Loucy (cell line): ENCODE results near the gene RIMKLB.

ENCODE experiments used
- H2AFZ ChIP-seq: fragments of 200-600 bp; sonication (generic); 2 replicates; pipeline ENCODE4 v1.6.0; 2016; ENCODE audit warnings: antibody characterized with exemption, mild to moderate bottlenecking, low read length, moderate library complexity
- H3F3A ChIP-seq: fragments of 200-600 bp; 2 replicates; pipeline ENCODE4 v1.6.0; 2016; ENCODE audit warnings: antibody characterized with exemption, low read depth, mild to moderate bottlenecking
- H3K27me3 ChIP-seq: fragments of 200-600 bp; sonication (generic); 2 replicates; pipeline ENCODE4 v1.6.1; 2014; ENCODE audit warnings: low read length, mild to moderate bottlenecking; ENCODE audit not compliant: insufficient read depth, poor library complexity, severe bottlenecking
- H3K36me3 ChIP-seq: fragments of 200-600 bp; sonication (generic); 2 replicates; pipeline ENCODE4 v1.6.1; 2016; ENCODE audit warnings: low read length; ENCODE audit not compliant: insufficient read depth
- H3K4me1 ChIP-seq: fragments of 200-600 bp; sonication (generic); 2 replicates; pipeline ENCODE4 v1.5.1; 2014; ENCODE audit warnings: low read length, mild to moderate bottlenecking; ENCODE audit not compliant: insufficient read depth, poor library complexity, severe bottlenecking
- H3K4me2 ChIP-seq: fragments of 200-600 bp; sonication (generic); 2 replicates; pipeline ENCODE4 v1.6.0; 2014; ENCODE audit warnings: antibody characterized with exemption, low read length, low read depth, mild to moderate bottlenecking; ENCODE audit not compliant: poor library complexity, severe bottlenecking
- H3K4me3 ChIP-seq: fragments of 200-600 bp; sonication (generic); 2 replicates; pipeline ENCODE4 v1.5.1; 2014; ENCODE audit warnings: low read length, mild to moderate bottlenecking, mixed read lengths; ENCODE audit not compliant: poor library complexity, severe bottlenecking
- H3K79me2 ChIP-seq: fragments of 200-600 bp; sonication (generic); 2 replicates; pipeline ENCODE4 v1.6.1; 2014; ENCODE audit warnings: low read length; ENCODE audit not compliant: insufficient read depth
- H3K9ac ChIP-seq: fragments of 200-600 bp; sonication (generic); 2 replicates; pipeline ENCODE4 v1.6.0; 2014; ENCODE audit warnings: mild to moderate bottlenecking, low read depth, low read length, moderate library complexity; ENCODE audit not compliant: poor library complexity, severe bottlenecking
- H3K9me2 ChIP-seq: fragments of 200-600 bp; sonication (generic); replicated peaks from 2 replicates; pipeline ENCODE4 v1.6.1; 2016; ENCODE audit warnings: low read depth, low read length, mixed read lengths
- H3K9me3 ChIP-seq: fragments of 200-600 bp; sonication (generic); 2 replicates; pipeline ENCODE4 v1.6.1; 2014; ENCODE audit warnings: mild to moderate bottlenecking, antibody characterized with exemption, low read length, low read depth; ENCODE audit not compliant: insufficient read depth
- H4K20me1 ChIP-seq: fragments of 200-600 bp; sonication (generic); 2 replicates; pipeline ENCODE4 v1.6.0; 2014; ENCODE audit warnings: antibody characterized with exemption, low read length, mild to moderate bottlenecking; ENCODE audit not compliant: insufficient read depth, poor library complexity, severe bottlenecking
- EZH2phosphoT487 ChIP-seq: fragments of 200-600 bp; IDR thresholded peaks from 2 replicates; pipeline ENCODE4 v1.6.1; 2018; ENCODE audit warnings: antibody characterized with exemption, mild to moderate bottlenecking, moderate library complexity, borderline replicate concordance
- TF ChIP-seq, protein P1 (sequence below): fragments of 200-600 bp; sonication (generic); conservative IDR thresholded peaks from 2 replicates; pipeline ENCODE4 v1.5.1; 2014; ENCODE audit warnings: mild to moderate bottlenecking, antibody characterized with exemption, low read length

The RIMKLB gene

DNA sequence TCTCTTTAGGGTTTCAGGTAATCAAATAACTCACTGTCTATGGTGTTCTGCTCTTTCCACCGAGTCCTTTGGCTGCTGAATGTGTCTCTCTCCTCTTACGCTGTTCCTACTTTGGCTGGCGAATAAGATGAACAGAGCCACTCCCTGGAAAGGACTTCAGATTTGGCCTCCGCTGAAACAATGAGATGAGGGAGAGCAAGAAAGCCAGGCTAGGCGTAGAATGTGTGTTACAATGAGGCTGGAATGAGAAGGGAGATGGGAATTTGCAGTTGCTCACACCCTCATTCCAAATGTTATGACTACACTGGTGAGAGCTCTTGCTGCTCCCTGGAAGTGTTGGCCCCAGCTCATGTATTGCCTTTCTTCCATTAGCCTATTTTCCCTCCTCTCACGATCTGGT, 35.2 kb upstream of the RIMKLB start, which contains the start of gene MFAP5:
Gene MFAP5, minus strand, starts transcription at position 234 of the 400 bp plus-strand sequence. CDS start 722 bp downstream, outside the sequence.
- H4K20me1 ChIP-seq = no peaks in the 10 kb centered on the region
- H3F3A ChIP-seq = no peaks in the 10 kb centered on the region
- no peaks in the 10 kb centered on the region for H3K27me3 ChIP-seq
- no peak within 1 kb of the TSS for H3K9ac ChIP-seq
- H3K36me3 ChIP-seq = no peaks in the 10 kb centered on the region
- no peak within 1 kb of the TSS for H3K4me3 ChIP-seq
- H3K4me2 ChIP-seq = no peak within 1 kb of the TSS
- H3K4me1 ChIP-seq = no peaks in the 10 kb centered on the region
- H3K9me3 ChIP-seq = no peaks in the 10 kb centered on the region
- H2AFZ ChIP-seq = no peak within 1 kb of the TSS
- no peak for TF ChIP-seq EZH2phosphoT487
- TF ChIP-seq, protein P1, sequence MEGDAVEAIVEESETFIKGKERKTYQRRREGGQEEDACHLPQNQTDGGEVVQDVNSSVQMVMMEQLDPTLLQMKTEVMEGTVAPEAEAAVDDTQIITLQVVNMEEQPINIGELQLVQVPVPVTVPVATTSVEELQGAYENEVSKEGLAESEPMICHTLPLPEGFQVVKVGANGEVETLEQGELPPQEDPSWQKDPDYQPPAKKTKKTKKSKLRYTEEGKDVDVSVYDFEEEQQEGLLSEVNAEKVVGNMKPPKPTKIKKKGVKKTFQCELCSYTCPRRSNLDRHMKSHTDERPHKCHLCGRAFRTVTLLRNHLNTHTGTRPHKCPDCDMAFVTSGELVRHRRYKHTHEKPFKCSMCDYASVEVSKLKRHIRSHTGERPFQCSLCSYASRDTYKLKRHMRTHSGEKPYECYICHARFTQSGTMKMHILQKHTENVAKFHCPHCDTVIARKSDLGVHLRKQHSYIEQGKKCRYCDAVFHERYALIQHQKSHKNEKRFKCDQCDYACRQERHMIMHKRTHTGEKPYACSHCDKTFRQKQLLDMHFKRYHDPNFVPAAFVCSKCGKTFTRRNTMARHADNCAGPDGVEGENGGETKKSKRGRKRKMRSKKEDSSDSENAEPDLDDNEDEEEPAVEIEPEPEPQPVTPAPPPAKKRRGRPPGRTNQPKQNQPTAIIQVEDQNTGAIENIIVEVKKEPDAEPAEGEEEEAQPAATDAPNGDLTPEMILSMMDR = no peak
- H3K79me2 ChIP-seq = no peaks in the 10 kb centered on the region
- no peaks in the 10 kb centered on the region for H3K9me2 ChIP-seq

DNA sequence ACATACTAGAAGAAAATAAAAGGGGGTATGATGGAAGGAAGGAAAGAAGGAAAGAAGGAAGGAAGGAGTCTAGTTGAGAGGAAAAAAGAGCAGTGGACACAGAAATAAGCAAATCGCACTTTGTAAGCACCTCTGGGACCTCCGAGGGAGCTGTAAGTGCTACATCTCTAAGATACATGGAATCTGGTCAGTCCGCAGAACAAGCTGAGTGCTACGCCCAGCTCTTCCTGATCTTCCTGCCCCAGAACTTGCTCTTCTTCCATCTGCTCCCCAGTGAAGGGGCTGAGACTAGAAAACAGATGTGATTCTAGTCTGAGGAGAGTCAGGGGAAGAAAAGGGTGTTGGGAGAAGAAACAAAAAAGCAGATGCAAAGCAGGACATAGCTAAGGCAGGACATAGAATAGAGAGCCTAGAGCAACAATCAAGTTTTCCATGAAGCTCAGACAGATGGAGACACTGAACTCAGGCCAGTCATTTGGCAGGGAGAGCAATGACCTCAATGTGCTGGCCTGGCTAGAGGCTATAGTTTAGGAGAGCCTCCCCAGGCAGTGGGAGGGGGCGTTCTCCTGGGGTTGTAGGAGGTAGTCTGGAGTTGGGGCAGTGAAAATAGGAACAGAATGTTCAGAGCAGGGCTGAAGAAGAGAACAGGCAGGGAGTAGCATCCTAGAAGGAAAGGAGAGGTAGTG, 33.4 kb upstream of the RIMKLB start:
- H3K9me3 ChIP-seq = no peaks in the 10 kb centered on the region
- no peaks in the 10 kb centered on the region for H4K20me1 ChIP-seq
- H3K4me1 ChIP-seq = no peaks in the 10 kb centered on the region
- H3K27me3 ChIP-seq = no peaks in the 10 kb centered on the region
- no peaks in the 10 kb centered on the region for H3K9me2 ChIP-seq
- H3K4me2 ChIP-seq = no peak overlapping the region
- no peak overlapping the region for H3K9ac ChIP-seq
- H3F3A ChIP-seq = no peaks in the 10 kb centered on the region
- H3K4me3 ChIP-seq = no peak overlapping the region
- no peak overlapping the region for H2AFZ ChIP-seq
- TF ChIP-seq, protein P1 = no peak
- no peak for TF ChIP-seq EZH2phosphoT487
- H3K79me2 ChIP-seq = no peaks in the 10 kb centered on the region
- no peaks in the 10 kb centered on the region for H3K36me3 ChIP-seq

DNA sequence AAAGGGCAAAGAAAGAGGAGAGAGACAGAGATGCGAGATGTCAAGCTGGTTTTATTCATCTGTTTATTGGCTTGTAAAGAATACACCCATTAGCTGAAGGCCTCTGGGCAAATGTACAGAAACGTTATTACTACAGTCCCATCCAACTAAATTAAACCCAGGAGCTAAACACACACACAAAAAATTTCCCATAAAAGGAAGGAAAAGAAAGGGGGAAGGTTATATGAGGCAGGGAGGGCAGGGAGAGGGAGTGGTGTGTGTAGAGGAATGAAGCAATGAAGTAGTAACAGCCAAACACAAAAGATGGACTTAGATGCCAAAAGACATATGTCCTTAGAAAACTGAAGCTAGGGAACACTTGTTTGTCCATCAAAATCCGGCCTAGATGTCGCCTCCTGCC, 32.0 kb upstream of the RIMKLB start:
- TF ChIP-seq EZH2phosphoT487 = no peak
- TF ChIP-seq, protein P1 = no peak

More for the DNA sequence above, 32.0 kb upstream of the RIMKLB start:
- no peaks in the 10 kb centered on the region for H3K36me3 ChIP-seq
- no peak overlapping the region for H3K9ac ChIP-seq
- H2AFZ ChIP-seq = no peak overlapping the region
- H3K9me2 ChIP-seq = no peaks in the 10 kb centered on the region
- no peaks in the 10 kb centered on the region for H4K20me1 ChIP-seq
- no peaks in the 10 kb centered on the region for H3K4me1 ChIP-seq
- H3K79me2 ChIP-seq = no peaks in the 10 kb centered on the region
- H3F3A ChIP-seq = no peaks in the 10 kb centered on the region
- no peak overlapping the region for H3K4me2 ChIP-seq
- no peak overlapping the region for H3K4me3 ChIP-seq
- no peaks in the 10 kb centered on the region for H3K27me3 ChIP-seq
- H3K9me3 ChIP-seq = no peaks in the 10 kb centered on the region
